Measurements from ENCODE around the gene LEKR1. TPM values are rescaled to one million over a fixed set of nuclear protein-coding genes. Genes with fewer than 3 reads are reported as not detected.
"Not testable (repeated sequence)": the region's sequence is repeated elsewhere in the genome, so short reads cannot be mapped to it uniquely, and the experiment has no call there.

Gene LEKR1
- total and polyA plus RNA-seq, 3 experiments from 2014 or later = 0.55 to 0.64 (median 0.56) TPM

GRCh38 chr3:156879491-156879890 is 53.3 kb downstream of the LEKR1 start:
- H3K27ac ChIP-seq (ENCODE audit: low read depth, low read length); CTCF ChIA-PET; H3K27me3 Mint-ChIP-seq; H3K9me3 ChIP-seq (ENCODE audit: low read length); POLR2A ChIA-PET; H3K4me1 Mint-ChIP-seq; H3K27me3 ChIP-seq (ENCODE audit: insufficient read depth, low read length, poor library complexity, severe bottlenecking); DNase-seq; H3K4me3 Mint-ChIP-seq; H3K4me3 ChIP-seq (ENCODE audit: low read length); H3K36me3 ChIP-seq (ENCODE audit: insufficient read depth, low read length); H3K4me1 ChIP-seq (ENCODE audit: insufficient read depth, low read length); H3K27ac Mint-ChIP-seq: not testable (repeated sequence)
- H3K9me3 Mint-ChIP-seq = peaks cover 42 to 67% (median 55%) of the 10 kb centered on the region in 5 donors
- peaks cover 0 to 58% (median 16%) of the 10 kb centered on the region in 3 donors for H3K36me3 Mint-ChIP-seq

GRCh38 chr3:156885761-156886160 is 59.6 kb downstream of the LEKR1 start:
- Mint-ChIP-seq H3K27ac (no peak overlapping the region), H3K4me1 (no peaks in the 10 kb centered on the region), H3K27me3 (peaks cover 0 to 2% of the 10 kb centered on the region in 2 donors), H3K4me3 (no peak overlapping the region), H3K9me3 (peaks cover 7 to 24% (median 20%) of the 10 kb centered on the region in 5 donors), H3K36me3 (peaks cover 0 to 29% (median 2%) of the 10 kb centered on the region in 3 donors)
- Histone ChIP-seq H3K4me1 (ENCODE audit: insufficient read depth, low read length) (no peaks in the 10 kb centered on the region), H3K4me3 (ENCODE audit: low read length) (no peak overlapping the region), H3K27me3 (ENCODE audit: insufficient read depth, low read length, poor library complexity, severe bottlenecking) (no peaks in the 10 kb centered on the region), H3K36me3 (ENCODE audit: insufficient read depth, low read length) (no peaks in the 10 kb centered on the region), H3K27ac (ENCODE audit: low read depth, low read length) (no peak overlapping the region), H3K9me3 (ENCODE audit: low read length) (no peaks in the 10 kb centered on the region)
- POLR2A ChIA-PET = no interaction called here
- no peak for DNase-seq
- CTCF ChIA-PET = no interaction called here

GRCh38 chr3:156888176-156888575 is 62.0 kb downstream of the LEKR1 start:
- no peak for DNase-seq
- H3K9me3 ChIP-seq (ENCODE audit: low read length) = no peaks in the 10 kb centered on the region
- Mint-ChIP-seq H3K4me3 (no peak overlapping the region), H3K27me3 (peaks cover 2 to 5% of the 10 kb centered on the region in 2 donors), H3K36me3 (peaks cover 0 to 31% (median 2%) of the 10 kb centered on the region in 3 donors), H3K9me3 (peaks cover 7 to 21% (median 17%) of the 10 kb centered on the region in 5 donors), H3K27ac (no peak overlapping the region), H3K4me1 (no peaks in the 10 kb centered on the region)
- no peaks in the 10 kb centered on the region for H3K4me1 ChIP-seq (ENCODE audit: insufficient read depth, low read length)
- no peak overlapping the region for H3K4me3 ChIP-seq (ENCODE audit: low read length)
- no peaks in the 10 kb centered on the region for H3K27me3 ChIP-seq (ENCODE audit: insufficient read depth, low read length, poor library complexity, severe bottlenecking)
- no peak overlapping the region for H3K27ac ChIP-seq (ENCODE audit: low read depth, low read length)
- ChIA-PET POLR2A (no interaction called here), CTCF (interaction anchor here (1.1 kb wide), 1 partner anchor 30 kb away, joined by 3 read pairs; no protein-coding TSS in a partner anchor)
- no peaks in the 10 kb centered on the region for H3K36me3 ChIP-seq (ENCODE audit: insufficient read depth, low read length)

GRCh38 chr3:156888576-156888975 is 62.4 kb downstream of the LEKR1 start:
- CTCF ChIA-PET = interaction anchor here (1.1 kb wide), 1 partner anchor 29 kb away, joined by 3 read pairs; no protein-coding TSS in a partner anchor

GRCh38 chr3:156892701-156893100 is 66.5 kb downstream of the LEKR1 start:
- Mint-ChIP-seq H3K27me3 (peaks cover 0 to 5% of the 10 kb centered on the region in 2 donors), H3K4me3 (no peak overlapping the region), H3K36me3 (peaks cover 0 to 20% (median 0%) of the 10 kb centered on the region in 3 donors), H3K9me3 (peaks cover 0 to 3% (median 2%) of the 10 kb centered on the region in 5 donors), H3K27ac (peak overlapping the region in 1 of 8 donors; percentile 45), H3K4me1 (no peaks in the 10 kb centered on the region)
- Histone ChIP-seq H3K4me3 (ENCODE audit: low read length) (no peak overlapping the region), H3K9me3 (ENCODE audit: low read length) (no peaks in the 10 kb centered on the region), H3K4me1 (ENCODE audit: insufficient read depth, low read length) (no peaks in the 10 kb centered on the region), H3K36me3 (ENCODE audit: insufficient read depth, low read length) (no peaks in the 10 kb centered on the region), H3K27me3 (ENCODE audit: insufficient read depth, low read length, poor library complexity, severe bottlenecking) (no peaks in the 10 kb centered on the region), H3K27ac (ENCODE audit: low read depth, low read length) (no peak overlapping the region)
- ChIA-PET CTCF (no interaction called here), POLR2A (no interaction called here)
- no peak for DNase-seq

More at GRCh38 chr3:156888576-156888975, 62.4 kb downstream of the LEKR1 start:
- Mint-ChIP-seq H3K27me3 (peaks cover 2 to 5% of the 10 kb centered on the region in 2 donors), H3K27ac (no peak overlapping the region), H3K36me3 (peaks cover 0 to 29% (median 2%) of the 10 kb centered on the region in 3 donors), H3K4me1 (no peaks in the 10 kb centered on the region), H3K9me3 (peaks cover 9 to 17% (median 16%) of the 10 kb centered on the region in 5 donors), H3K4me3 (no peak overlapping the region)
- no peaks in the 10 kb centered on the region for H3K9me3 ChIP-seq (ENCODE audit: low read length)
- H3K27ac ChIP-seq (ENCODE audit: low read depth, low read length) = no peak overlapping the region
- no peaks in the 10 kb centered on the region for H3K4me1 ChIP-seq (ENCODE audit: insufficient read depth, low read length)
- H3K4me3 ChIP-seq (ENCODE audit: low read length) = no peak overlapping the region
- DNase-seq = no peak
- H3K27me3 ChIP-seq (ENCODE audit: insufficient read depth, low read length, poor library complexity, severe bottlenecking) = no peaks in the 10 kb centered on the region
- H3K36me3 ChIP-seq (ENCODE audit: insufficient read depth, low read length) = no peaks in the 10 kb centered on the region
- POLR2A ChIA-PET = no interaction called here

- POLR2A ChIA-PET; H3K27me3 ChIP-seq (ENCODE audit: insufficient read depth, low read length, poor library complexity, severe bottlenecking); H3K36me3 ChIP-seq (ENCODE audit: insufficient read depth, low read length); H3K27ac ChIP-seq (ENCODE audit: low read depth, low read length); H3K4me1 Mint-ChIP-seq; H3K9me3 ChIP-seq (ENCODE audit: low read length); H3K27ac Mint-ChIP-seq; H3K4me3 ChIP-seq (ENCODE audit: low read length); CTCF ChIA-PET; DNase-seq; H3K4me1 ChIP-seq (ENCODE audit: insufficient read depth, low read length); H3K4me3 Mint-ChIP-seq; H3K27me3 Mint-ChIP-seq; H3K9me3 Mint-ChIP-seq: not testable (repeated sequence)
- H3K36me3 Mint-ChIP-seq = peaks cover 0 to 20% (median 0%) of the 10 kb centered on the region in 3 donors
Measured at GRCh38 chr3:156895374-156895773, 69.2 kb downstream of the LEKR1 start.

GRCh38 chr3:156897851-156898250 is 71.7 kb downstream of the LEKR1 start:
- POLR2A ChIA-PET, H3K4me1 Mint-ChIP-seq: not testable (repeated sequence)

GRCh38 chr3:156898296-156898880 is 72.2 kb downstream of the LEKR1 start:
- Histone ChIP-seq H3K27me3 (ENCODE audit: insufficient read depth, low read length, poor library complexity, severe bottlenecking) (no peaks in the 10 kb centered on the region), H3K36me3 (ENCODE audit: insufficient read depth, low read length) (no peaks in the 10 kb centered on the region), H3K4me3 (ENCODE audit: low read length) (no peak overlapping the region), H3K4me1 (ENCODE audit: insufficient read depth, low read length) (no peaks in the 10 kb centered on the region), H3K9me3 (ENCODE audit: low read length) (no peaks in the 10 kb centered on the region), H3K27ac (ENCODE audit: low read depth, low read length) (no peak overlapping the region)
- Mint-ChIP-seq H3K36me3 (peaks cover 0 to 16% (median 0%) of the 10 kb centered on the region in 3 donors), H3K4me1 (no peaks in the 10 kb centered on the region), H3K9me3 (peaks cover 0 to 3% (median 2%) of the 10 kb centered on the region in 5 donors), H3K4me3 (no peak overlapping the region), H3K27me3 (no peaks in the 10 kb centered on the region), H3K27ac (no peak overlapping the region)
- ChIA-PET POLR2A (no interaction called here), CTCF (interaction anchor here (1.3 kb wide), 1 partner anchor 239 kb away, joined by 3 read pairs; no protein-coding TSS in a partner anchor)
- DNase-seq = no peak

More at GRCh38 chr3:156897851-156898250, 71.7 kb downstream of the LEKR1 start:
- H3K36me3 ChIP-seq (ENCODE audit: insufficient read depth, low read length); H3K27me3 Mint-ChIP-seq; H3K27ac ChIP-seq (ENCODE audit: low read depth, low read length); H3K27me3 ChIP-seq (ENCODE audit: insufficient read depth, low read length, poor library complexity, severe bottlenecking); DNase-seq; H3K9me3 ChIP-seq (ENCODE audit: low read length); H3K9me3 Mint-ChIP-seq; H3K4me1 ChIP-seq (ENCODE audit: insufficient read depth, low read length); H3K4me3 Mint-ChIP-seq; H3K4me3 ChIP-seq (ENCODE audit: low read length); H3K27ac Mint-ChIP-seq: not testable (repeated sequence)
- CTCF ChIA-PET = interaction anchor here (1.3 kb wide), 1 partner anchor 240 kb away, joined by 3 read pairs; no protein-coding TSS in a partner anchor
- H3K36me3 Mint-ChIP-seq = peaks cover 0 to 19% (median 0%) of the 10 kb centered on the region in 3 donors

Data from CD8-positive, alpha-beta memory T cell (primary cell).